ENCODE data around the gene ERAL1. TPM values are rescaled to one million over a fixed set of nuclear protein-coding genes. Genes with fewer than 3 reads are reported as not detected.
"Not testable (repeated sequence)": the region's sequence is repeated elsewhere in the genome, so short reads cannot be mapped to it uniquely, and the experiment has no call there.

ERAL1 gene
- total RNA-seq, 1 experiment from 2014 or later, result 47.1 TPM

- CTCF ChIA-PET, result interaction anchor here (0.6 to 0.7 kb wide), 2 partner anchors 10 to 199 kb away, joined by 4 to 5 read pairs; no protein-coding TSS in a partner anchor
- H3K36me3 ChIP-seq (ENCODE audit: low read depth); H3K9me2 ChIP-seq (ENCODE audit: insufficient read depth); POLR2A ChIA-PET (ENCODE audit: unreplicated experiment); H3K27me3 ChIP-seq (ENCODE audit: insufficient read depth, low read depth); H3K79me2 ChIP-seq (ENCODE audit: low read depth); DNase-seq; H4K20me1 ChIP-seq (ENCODE audit: insufficient read depth); H3K9me3 ChIP-seq (ENCODE audit: insufficient read depth, low read depth); intact Hi-C loops (cut with micrococcal nuclease; ENCODE audit: unreplicated experiment); H3K4me1 ChIP-seq (replicated peaks; ENCODE audit: insufficient read depth); H2AFZ ChIP-seq; H3K4me3 ChIP-seq; H3K4me2 ChIP-seq; H3K27ac ChIP-seq; BruUV-seq (replicated peaks): not testable (repeated sequence)
- H3F3A ChIP-seq (ENCODE audit: insufficient read depth, low read depth), result peaks cover 13% of the 10 kb centered on the region; the same call in 1 of the 2 replicates
- TF ChIP-seq CTCF (conservative IDR thresholded peaks at IDR 0.05), result peak; percentile 70
Measured at GRCh38 chr17:28848667-28849066, 6.1 kb upstream of the ERAL1 start.

DNA sequence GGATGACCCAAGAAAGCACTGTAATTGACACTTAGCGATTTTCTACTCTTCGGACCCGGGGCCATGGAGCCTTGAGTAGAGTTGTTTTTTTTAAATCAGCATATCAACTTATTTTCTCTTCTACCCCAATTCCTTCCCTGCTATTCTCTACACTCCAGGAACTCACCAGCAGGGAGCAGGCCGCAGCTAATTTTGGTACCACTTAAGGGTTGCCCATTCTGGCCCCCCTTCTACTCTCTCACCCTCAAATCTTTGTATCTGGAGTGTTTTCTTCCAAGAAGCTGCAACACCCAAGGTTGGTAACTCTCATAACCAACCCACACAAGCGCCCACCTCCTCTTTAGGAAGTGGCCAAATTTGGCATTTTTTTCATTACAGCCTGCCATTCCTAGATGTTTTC, 5.5 kb upstream of the ERAL1 start:
- no peak overlapping the region for H3K27ac ChIP-seq
- no peaks in the 10 kb centered on the region for H3K27me3 ChIP-seq (ENCODE audit: insufficient read depth, low read depth)
- no peak for DNase-seq
- no peak overlapping the region for H3K4me3 ChIP-seq
- no peaks in the 10 kb centered on the region for H3K36me3 ChIP-seq (ENCODE audit: low read depth)
- no peaks in the 10 kb centered on the region for H3K9me2 ChIP-seq (ENCODE audit: insufficient read depth)
- no peaks in the 10 kb centered on the region for H3K79me2 ChIP-seq (ENCODE audit: low read depth)
- H3F3A ChIP-seq (ENCODE audit: insufficient read depth, low read depth), result peaks cover 6% of the 10 kb centered on the region; the same call in 1 of the 2 replicates
- no TSS peak for BruUV-seq (replicated peaks)
- no peak overlapping the region for H3K4me2 ChIP-seq
- TF ChIP-seq EZH2 (IDR thresholded peaks at IDR 0.05; ENCODE audit: low read depth) (no peak), CTCF (conservative IDR thresholded peaks at IDR 0.05) (no peak)
- intact Hi-C loops (cut with micrococcal nuclease; ENCODE audit: unreplicated experiment), result no loop called here
- H4K20me1 ChIP-seq (ENCODE audit: insufficient read depth), result no peaks in the 10 kb centered on the region
- ChIA-PET POLR2A (ENCODE audit: unreplicated experiment) (no interaction called here), CTCF (interaction anchor here (0.6 to 0.7 kb wide), 2 partner anchors 10 to 199 kb away, joined by 4 to 5 read pairs; no protein-coding TSS in a partner anchor)
- no peak overlapping the region for H2AFZ ChIP-seq
- no peaks in the 10 kb centered on the region; the same call in 1 of the 2 replicates for H3K4me1 ChIP-seq (replicated peaks; ENCODE audit: insufficient read depth)
- no peaks in the 10 kb centered on the region for H3K9me3 ChIP-seq (ENCODE audit: insufficient read depth, low read depth)

DNA sequence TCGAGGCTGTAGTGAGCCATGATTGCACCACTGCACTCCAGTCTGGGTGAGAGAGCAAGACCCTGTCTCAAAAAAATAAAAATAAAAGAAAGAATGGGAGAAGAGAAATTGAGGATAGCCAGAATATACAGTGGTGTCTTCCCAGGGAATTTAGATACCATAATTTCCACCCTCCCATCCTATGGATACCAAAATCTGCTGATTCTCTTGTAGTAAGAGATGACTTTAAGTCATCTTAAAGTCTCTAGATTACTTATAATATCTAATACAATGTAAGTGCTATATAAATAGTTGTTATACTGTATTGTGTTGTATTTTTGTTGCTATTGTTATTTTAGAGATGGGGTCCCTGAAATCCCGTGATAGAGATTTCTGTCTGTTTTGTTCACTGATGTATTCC, 1.5 kb upstream of the ERAL1 start:
- TF ChIP-seq EZH2 (IDR thresholded peaks at IDR 0.05; ENCODE audit: low read depth) (no peak), CTCF (conservative IDR thresholded peaks at IDR 0.05) (no peak)
- POLR2A ChIA-PET (ENCODE audit: unreplicated experiment), result no interaction called here
- H3F3A ChIP-seq (ENCODE audit: insufficient read depth, low read depth), result no peaks in the 10 kb centered on the region; the same call in 1 of the 2 replicates
- no peaks in the 10 kb centered on the region for H3K36me3 ChIP-seq (ENCODE audit: low read depth)
- no peak for DNase-seq
- H3K27me3 ChIP-seq (ENCODE audit: insufficient read depth, low read depth), result no peaks in the 10 kb centered on the region
- no peaks in the 10 kb centered on the region for H4K20me1 ChIP-seq (ENCODE audit: insufficient read depth)
- CTCF ChIA-PET, result no interaction called here
- no peak overlapping the region for H3K4me2 ChIP-seq
- no peaks in the 10 kb centered on the region for H3K9me3 ChIP-seq (ENCODE audit: insufficient read depth, low read depth)
- H3K79me2 ChIP-seq (ENCODE audit: low read depth), result peaks cover 15% of the 10 kb centered on the region
- no TSS peak for BruUV-seq (replicated peaks)
- no peak overlapping the region for H3K4me3 ChIP-seq
- no peak overlapping the region for H2AFZ ChIP-seq
- H3K9me2 ChIP-seq (ENCODE audit: insufficient read depth), result no peaks in the 10 kb centered on the region
- intact Hi-C loops (cut with micrococcal nuclease; ENCODE audit: unreplicated experiment), result no loop called here
- peaks cover 5% of the 10 kb centered on the region; the same call in 1 of the 2 replicates for H3K4me1 ChIP-seq (replicated peaks; ENCODE audit: insufficient read depth)
- no peak overlapping the region for H3K27ac ChIP-seq
